H9 (cell line): ENCODE results near the gene ZNRF1. TPM values are rescaled to one million over a fixed set of nuclear protein-coding genes. Genes with fewer than 3 reads are reported as not detected.

Experiments used
- DNase-seq: peaks from one replicate; pipeline ENCODE4 v3.0.0-alpha.2; 2017
- H2AFZ ChIP-seq: one replicate; pipeline ENCODE4 v1.6.1; 2013; ENCODE audit warnings: mild to moderate bottlenecking, low read length, control low read depth, moderate library complexity
- H2AK5ac ChIP-seq: 2 replicates; pipeline ENCODE4 v1.6.1; 2013; ENCODE audit warnings: low read length, control low read depth, mixed read lengths; ENCODE audit not compliant: insufficient read length
- H2BK120ac ChIP-seq: one replicate; pipeline ENCODE4 v1.6.1; 2013; ENCODE audit warnings: low read depth, mild to moderate bottlenecking, low read length, control low read depth, inconsistent platforms; ENCODE audit not compliant: poor library complexity, severe bottlenecking
- H2BK12ac ChIP-seq: 2 replicates; pipeline ENCODE4 v1.6.1; 2013; ENCODE audit warnings: low read length, control low read depth, mixed read lengths, low read depth; ENCODE audit not compliant: insufficient read length
- H2BK15ac ChIP-seq: 2 replicates; pipeline ENCODE4 v1.6.1; 2013; ENCODE audit warnings: low read depth, low read length, control low read depth
- H2BK20ac ChIP-seq: one replicate; pipeline ENCODE4 v1.6.1; 2013; ENCODE audit warnings: low read depth, mild to moderate bottlenecking, low read length, control low read depth, inconsistent platforms; ENCODE audit not compliant: poor library complexity, severe bottlenecking
- H2BK5ac ChIP-seq: 2 replicates; pipeline ENCODE4 v1.6.1; 2013; ENCODE audit warnings: low read length, control low read depth, mixed read lengths; ENCODE audit not compliant: insufficient read length
- H3K14ac ChIP-seq: 2 replicates; pipeline ENCODE4 v1.6.1; 2013; ENCODE audit warnings: low read length, control low read depth; ENCODE audit not compliant: insufficient read depth
- H3K18ac ChIP-seq: 2 replicates; pipeline ENCODE4 v1.6.1; 2013; ENCODE audit warnings: low read depth, mild to moderate bottlenecking, mixed read lengths, low read length, control low read depth; ENCODE audit not compliant: insufficient read length
- H3K23ac ChIP-seq: 2 replicates; pipeline ENCODE4 v1.6.1; 2013; ENCODE audit warnings: low read length, control low read depth, mixed read lengths, low read depth; ENCODE audit not compliant: insufficient read length
- H3K23me2 ChIP-seq: 2 replicates; pipeline ENCODE4 v1.6.1; 2013; ENCODE audit warnings: low read depth, mild to moderate bottlenecking, mixed read lengths, low read length, control low read depth; ENCODE audit not compliant: insufficient read length, poor library complexity, severe bottlenecking
- H3K27ac ChIP-seq: 2 replicates; pipeline ENCODE4 v1.5.1; 2013; ENCODE audit warnings: low read length, control low read depth, mixed read lengths, low read depth; ENCODE audit not compliant: insufficient read length
- H3K27me3 ChIP-seq: 2 replicates; pipeline ENCODE4 v1.6.1; 2013; ENCODE audit warnings: low read length, control low read depth, inconsistent platforms; ENCODE audit not compliant: insufficient read depth
- H3K4ac ChIP-seq: 2 replicates; pipeline ENCODE4 v1.6.1; 2013; ENCODE audit warnings: low read depth, mild to moderate bottlenecking, control low read depth, inconsistent platforms, low read length, moderate library complexity
- H3K4me1 ChIP-seq: 2 replicates; pipeline ENCODE4 v1.6.1; 2013; ENCODE audit warnings: low read length, control low read depth, inconsistent platforms; ENCODE audit not compliant: insufficient read depth
- H3K4me2 ChIP-seq: 2 replicates; pipeline ENCODE4 v1.6.1; 2013; ENCODE audit warnings: low read length, control low read depth, mixed read lengths; ENCODE audit not compliant: insufficient read length, insufficient read depth
- H3K56ac ChIP-seq: 2 replicates; pipeline ENCODE4 v1.6.1; 2013; ENCODE audit warnings: low read depth, mild to moderate bottlenecking, mixed read lengths, low read length, control low read depth; ENCODE audit not compliant: insufficient read length
- H3K79me1 ChIP-seq: 2 replicates; pipeline ENCODE4 v1.6.1; 2013; ENCODE audit warnings: low read depth, mild to moderate bottlenecking, moderate library complexity, low read length, control low read depth, inconsistent platforms; ENCODE audit not compliant: insufficient read depth, poor library complexity, severe bottlenecking
- H3K79me2 ChIP-seq: 2 replicates; pipeline ENCODE4 v1.6.1; 2013; ENCODE audit warnings: low read length, control low read depth, inconsistent platforms; ENCODE audit not compliant: insufficient read depth
- H3K9ac ChIP-seq: 2 replicates; pipeline ENCODE4 v1.6.1; 2013; ENCODE audit warnings: low read length, control low read depth, mixed read lengths; ENCODE audit not compliant: insufficient read length; ENCODE audit errors: extremely low read depth
- H3K9me3 ChIP-seq: one replicate; pipeline ENCODE4 v1.6.1; 2013; ENCODE audit warnings: low read depth, low read length, inconsistent platforms; ENCODE audit not compliant: control insufficient read depth
- H3T11ph ChIP-seq: one replicate; pipeline ENCODE4 v1.6.1; 2013; ENCODE audit warnings: mild to moderate bottlenecking, low read length, control low read depth, inconsistent platforms
- H4K20me1 ChIP-seq: one replicate; pipeline ENCODE4 v1.6.1; 2013; ENCODE audit not compliant: control insufficient read depth, insufficient read length, insufficient read depth
- H4K5ac ChIP-seq: 2 replicates; pipeline ENCODE4 v1.6.1; 2013; ENCODE audit warnings: low read depth, mild to moderate bottlenecking, mixed read lengths, low read length, control low read depth; ENCODE audit not compliant: insufficient read length
- H4K8ac ChIP-seq: replicated peaks from 2 replicates; pipeline ENCODE4 v1.6.1; 2013; ENCODE audit warnings: low read length, control low read depth, mixed read lengths, low read depth; ENCODE audit not compliant: insufficient read length
- H4K91ac ChIP-seq: 2 replicates; pipeline ENCODE4 v1.6.1; 2013; ENCODE audit warnings: low read depth, mild to moderate bottlenecking, moderate library complexity, mixed read lengths, low read length, control low read depth; ENCODE audit not compliant: insufficient read length
- H3K27ac Mint-ChIP-seq, 3 experiments: 2 replicates in 2 of 3; 3 replicates in 1 of 3; pipeline ENCODE4 v1.8.0; 2020 to 2021; ENCODE audit warnings: mixed read lengths in 3 of 3, mild to moderate bottlenecking in 1 of 3, moderate library complexity in 1 of 3
- H3K27me3 Mint-ChIP-seq: 2 replicates; pipeline ENCODE4 v1.8.0; 2021; ENCODE audit warnings: low read depth, mild to moderate bottlenecking, moderate library complexity, mixed read lengths
- H3K36me3 Mint-ChIP-seq, 3 experiments: 2 replicates in 2 of 3; 3 replicates in 1 of 3; pipeline ENCODE4 v1.8.0; 2020 to 2021; ENCODE audit warnings: low read depth in 3 of 3, mixed read lengths in 3 of 3; ENCODE audit not compliant: insufficient read depth in 1 of 3
- H3K4me1 Mint-ChIP-seq, 2 experiments: 2 replicates each; pipeline ENCODE4 v1.8.0; 2020; ENCODE audit warnings: mixed read lengths in 2 of 2
- H3K4me3 Mint-ChIP-seq, 2 experiments: 2 replicates in 1 of 2; 3 replicates in 1 of 2; pipeline ENCODE4 v1.8.0; 2020 to 2021; ENCODE audit warnings: mild to moderate bottlenecking in 2 of 2, mixed read lengths in 2 of 2, moderate library complexity in 1 of 2
- H3K9me3 Mint-ChIP-seq, 2 experiments: 2 replicates in 1 of 2; 3 replicates in 1 of 2; pipeline ENCODE4 v1.8.0; 2020; ENCODE audit warnings: mild to moderate bottlenecking in 2 of 2, mixed read lengths in 2 of 2, moderate library complexity in 1 of 2
- WGBS: extraction: QIAGEN DNeasy Blood & Tissue Kit; methylation state at CpG from one replicate; pipeline ENCODE4 v1.1.7; 2013; ENCODE audit warnings: missing lambda C conversion rate, low lambda C conversion rate, mixed read lengths; ENCODE audit not compliant: insufficient read length; ENCODE audit errors: extremely low coverage; 5-methylcytosine and 5-hydroxymethylcytosine counted together
- total RNA-seq: library from RNA; stranded (reverse); gene quantifications from 2 replicates; pipeline ENCODE4 v1.2.1, GENCODE V29; 2021
- TF ChIP-seq, protein P1 (sequence below): fragments of 200-600 bp; sonication (generic); conservative IDR thresholded peaks from 3 replicates; pipeline ENCODE4 v1.8.0; 2021; ENCODE audit warnings: antibody characterized with exemption, mild to moderate bottlenecking

The ZNRF1 gene
- total RNA-seq, 1 experiment from 2014 or later = 49.6 TPM

DNA sequence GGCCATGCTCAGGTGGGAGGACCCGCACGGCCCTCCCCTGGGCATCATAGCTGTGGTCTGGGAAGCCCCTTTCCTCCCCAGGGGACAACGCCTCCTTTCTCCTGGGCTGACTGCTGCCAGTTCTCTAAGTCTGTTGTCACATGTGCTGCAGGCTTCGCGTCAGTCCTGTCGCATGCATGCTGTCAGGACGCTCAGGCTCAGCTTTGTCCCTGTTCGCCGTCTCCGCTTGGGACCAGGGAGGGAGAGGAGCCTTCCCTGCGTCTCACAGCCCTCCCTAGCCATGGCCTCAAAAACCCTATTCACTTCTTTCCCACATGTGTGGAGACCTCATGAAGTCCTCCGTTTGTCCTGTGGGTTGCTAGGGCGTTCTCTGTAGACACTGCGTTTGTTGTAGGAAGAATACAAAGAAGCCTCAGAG is 96.4 kb downstream of the ZNRF1 start:
- DNase-seq = no peak
- no peak overlapping the region for H2BK20ac ChIP-seq
- no peak overlapping the region for H2AFZ ChIP-seq
- no peak overlapping the region for H3K4ac ChIP-seq
- no peak overlapping the region for H3K4me2 ChIP-seq
- H3K56ac ChIP-seq = no peak overlapping the region
- TF ChIP-seq, protein P1, sequence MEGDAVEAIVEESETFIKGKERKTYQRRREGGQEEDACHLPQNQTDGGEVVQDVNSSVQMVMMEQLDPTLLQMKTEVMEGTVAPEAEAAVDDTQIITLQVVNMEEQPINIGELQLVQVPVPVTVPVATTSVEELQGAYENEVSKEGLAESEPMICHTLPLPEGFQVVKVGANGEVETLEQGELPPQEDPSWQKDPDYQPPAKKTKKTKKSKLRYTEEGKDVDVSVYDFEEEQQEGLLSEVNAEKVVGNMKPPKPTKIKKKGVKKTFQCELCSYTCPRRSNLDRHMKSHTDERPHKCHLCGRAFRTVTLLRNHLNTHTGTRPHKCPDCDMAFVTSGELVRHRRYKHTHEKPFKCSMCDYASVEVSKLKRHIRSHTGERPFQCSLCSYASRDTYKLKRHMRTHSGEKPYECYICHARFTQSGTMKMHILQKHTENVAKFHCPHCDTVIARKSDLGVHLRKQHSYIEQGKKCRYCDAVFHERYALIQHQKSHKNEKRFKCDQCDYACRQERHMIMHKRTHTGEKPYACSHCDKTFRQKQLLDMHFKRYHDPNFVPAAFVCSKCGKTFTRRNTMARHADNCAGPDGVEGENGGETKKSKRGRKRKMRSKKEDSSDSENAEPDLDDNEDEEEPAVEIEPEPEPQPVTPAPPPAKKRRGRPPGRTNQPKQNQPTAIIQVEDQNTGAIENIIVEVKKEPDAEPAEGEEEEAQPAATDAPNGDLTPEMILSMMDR = 0 out of 3 replicates have a peak, but pooled peaks have one; percentile 24
- H3K27ac Mint-ChIP-seq = peak overlapping the region in 2 of 3 experiments; percentile 75 to 89; a peak in 2 of 7 replicates
- H3K27me3 Mint-ChIP-seq = no peaks in the 10 kb centered on the region
- no peaks in the 10 kb centered on the region for H3K27me3 ChIP-seq
- H3K23me2 ChIP-seq = no peaks in the 10 kb centered on the region
- H2AK5ac ChIP-seq = no peak overlapping the region
- H3K4me3 Mint-ChIP-seq = no peak overlapping the region
- no peak overlapping the region for H3K27ac ChIP-seq
- no CpG with 5 or more reads among the region's 14 CpGs for WGBS
- H2BK120ac ChIP-seq = no peak overlapping the region
- H3K9ac ChIP-seq = no peak overlapping the region
- H4K20me1 ChIP-seq = peaks cover 3% of the 10 kb centered on the region
- H3K4me1 ChIP-seq = peaks cover 16% of the 10 kb centered on the region; the same call in 1 of the 2 replicates
- H2BK15ac ChIP-seq = no peak overlapping the region
- H3K9me3 Mint-ChIP-seq = no peaks in the 10 kb centered on the region
- no peak overlapping the region for H3T11ph ChIP-seq
- H3K23ac ChIP-seq = no peak overlapping the region
- H3K79me1 ChIP-seq = no peaks in the 10 kb centered on the region
- H3K9me3 ChIP-seq = no peaks in the 10 kb centered on the region
- H4K91ac ChIP-seq = no peak overlapping the region
- H3K79me2 ChIP-seq = no peaks in the 10 kb centered on the region
- no peak overlapping the region for H2BK12ac ChIP-seq
- no peak overlapping the region for H4K5ac ChIP-seq
- H2BK5ac ChIP-seq = no peak overlapping the region
- no peak overlapping the region for H3K14ac ChIP-seq
- no peak overlapping the region for H4K8ac ChIP-seq
- peaks cover 58 to 77% of the 10 kb centered on the region in 2 experiments for H3K4me1 Mint-ChIP-seq
- no peak overlapping the region for H3K18ac ChIP-seq
- peaks cover 2 to 17% (median 7%) of the 10 kb centered on the region in 3 experiments; a peak in 5 of 7 replicates for H3K36me3 Mint-ChIP-seq
